T-helper 22 cell (primary cell): ENCODE results near the gene PM20D2.
"Not testable (repeated sequence)": the region's sequence is repeated elsewhere in the genome, so short reads cannot be mapped to it uniquely, and the experiment has no call there.

Experiments
- DNase-seq: peaks from one replicate; pipeline ENCODE4 v3.0.0-alpha.2; 2020; ENCODE audit warnings: low read depth

Gene PM20D2

GRCh38 chr6:89145956-89146717 lies at the start of gene PM20D2:
Gene PM20D2, plus strand, starts transcription at chr6:89146055. Its CDS starts 90 bp downstream, at chr6:89146145.
- peak; percentile 30 for DNase-seq

- no peak for DNase-seq
Observed at GRCh38 chr6:89098461-89098860, 47.4 kb upstream of the PM20D2 start.

- no peak for DNase-seq
Observed at GRCh38 chr6:89100114-89100513, 45.7 kb upstream of the PM20D2 start.

- no peak for DNase-seq
Observed at GRCh38 chr6:89110284-89110683, 35.6 kb upstream of the PM20D2 start.

- no peak for DNase-seq
Observed at GRCh38 chr6:89111933-89112332, 33.9 kb upstream of the PM20D2 start.

- no peak for DNase-seq
Observed at GRCh38 chr6:89116702-89117101, 29.2 kb upstream of the PM20D2 start.

- DNase-seq: no peak
Observed at GRCh38 chr6:89117211-89118108, 28.4 kb upstream of the PM20D2 start, which contains the start of gene SRSF12. Gene SRSF12, minus strand, starts transcription at chr6:89118071. Its CDS starts 184 bp downstream, at chr6:89117887.

- no peak for DNase-seq
Observed at GRCh38 chr6:89118931-89119330, 26.9 kb upstream of the PM20D2 start.

- no peak for DNase-seq
Observed at GRCh38 chr6:89120371-89120770, 25.5 kb upstream of the PM20D2 start.

GRCh38 chr6:89121934-89122333 lies 23.9 kb upstream of the PM20D2 start:
- DNase-seq: no peak

GRCh38 chr6:89122625-89123024 lies 23.2 kb upstream of the PM20D2 start:
- DNase-seq: no peak

- not testable (repeated sequence) for DNase-seq
Observed at GRCh38 chr6:89128256-89128671, 17.6 kb upstream of the PM20D2 start.

- DNase-seq: no peak
Observed at GRCh38 chr6:89131599-89131998, 14.3 kb upstream of the PM20D2 start.

GRCh38 chr6:89132057-89132456 lies 13.8 kb upstream of the PM20D2 start:
- no peak for DNase-seq

GRCh38 chr6:89133981-89134380 lies 11.9 kb upstream of the PM20D2 start:
- DNase-seq: no peak

- DNase-seq: no peak
Observed at GRCh38 chr6:89134723-89135122, 11.1 kb upstream of the PM20D2 start.

GRCh38 chr6:89138173-89138572 lies 7.7 kb upstream of the PM20D2 start:
- no peak for DNase-seq

- no peak for DNase-seq
Observed at GRCh38 chr6:89139509-89140346, 6.1 kb upstream of the PM20D2 start.

GRCh38 chr6:89140347-89141156 lies 5.3 kb upstream of the PM20D2 start:
- DNase-seq: no peak

GRCh38 chr6:89144354-89144906 lies 1.4 kb upstream of the PM20D2 start:
- no peak for DNase-seq
